ENCODE measurements around the gene DZIP1L. TPM values are rescaled to one million over a fixed set of nuclear protein-coding genes. Genes with fewer than 3 reads are reported as not detected.

DZIP1L gene
- total RNA-seq, 1 experiment from 2014 or later, result 15.3 TPM

DNA sequence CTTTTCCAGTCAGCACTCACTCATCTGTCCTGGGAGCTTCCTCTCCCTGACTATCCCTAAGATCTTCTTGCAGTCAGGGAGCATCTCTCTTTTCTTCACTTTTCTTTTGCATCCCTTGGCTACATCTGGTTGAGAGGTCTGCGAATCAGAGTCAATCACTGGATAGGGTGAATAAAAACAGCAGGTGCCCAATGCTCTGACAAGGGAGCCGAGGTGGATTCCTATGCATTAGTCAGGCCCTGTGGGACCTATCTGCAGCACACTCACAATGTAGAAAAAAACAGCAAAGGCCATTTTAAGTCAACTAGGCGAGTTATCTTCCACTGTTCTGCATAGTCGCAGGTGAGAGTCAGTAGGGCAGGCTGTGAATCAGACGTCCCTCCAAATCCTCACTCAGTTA is 35.5 kb downstream of the DZIP1L start (continued):
- no peak for TF ChIP-seq AFF4 (CRISPR knock-in tag; IDR thresholded peaks at IDR 0.05; ENCODE audit: borderline replicate concordance)
- TF ChIP-seq ZNF416 (CRISPR knock-in tag; IDR thresholded peaks at IDR 0.05), result no peak
- no peak for TF ChIP-seq MAX (CRISPR knock-in tag; IDR thresholded peaks at IDR 0.05)
- no peak for TF ChIP-seq RELA (CRISPR knock-in tag; IDR thresholded peaks at IDR 0.05; ENCODE audit: borderline replicate concordance)
- no peak for TF ChIP-seq TEAD4 (CRISPR knock-in tag; IDR thresholded peaks at IDR 0.05)
- no peak for TF ChIP-seq ERG (CRISPR knock-in tag; IDR thresholded peaks at IDR 0.05)
- no peak for TF ChIP-seq OVOL2 (CRISPR knock-in tag; IDR thresholded peaks at IDR 0.05; ENCODE audit: borderline replicate concordance)
- TF ChIP-seq FOXJ3 (CRISPR knock-in tag; IDR thresholded peaks at IDR 0.05; ENCODE audit: borderline replicate concordance), result no peak
- TF ChIP-seq, protein P1, sequence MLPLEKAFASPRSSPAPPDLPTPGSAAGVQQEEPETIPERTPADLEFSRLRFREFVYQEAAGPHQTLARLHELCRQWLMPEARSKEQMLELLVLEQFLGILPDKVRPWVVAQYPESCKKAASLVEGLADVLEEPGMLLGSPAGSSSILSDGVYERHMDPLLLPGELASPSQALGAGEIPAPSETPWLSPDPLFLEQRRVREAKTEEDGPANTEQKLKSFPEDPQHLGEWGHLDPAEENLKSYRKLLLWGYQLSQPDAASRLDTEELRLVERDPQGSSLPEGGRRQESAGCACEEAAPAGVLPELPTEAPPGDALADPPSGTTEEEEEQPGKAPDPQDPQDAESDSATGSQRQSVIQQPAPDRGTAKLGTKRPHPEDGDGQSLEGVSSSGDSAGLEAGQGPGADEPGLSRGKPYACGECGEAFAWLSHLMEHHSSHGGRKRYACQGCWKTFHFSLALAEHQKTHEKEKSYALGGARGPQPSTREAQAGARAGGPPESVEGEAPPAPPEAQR (CRISPR knock-in tag; IDR thresholded peaks at IDR 0.05), result no peak

GRCh38 chr3:138078901-138079344 is 36.5 kb downstream of the DZIP1L start:
- no peak overlapping the region for H3K4me3 Mint-ChIP-seq
- H3K9me3 Mint-ChIP-seq, result peaks cover 8% of the 10 kb centered on the region
- no peaks in the 10 kb centered on the region for H3K27me3 Mint-ChIP-seq (ENCODE audit: low read depth)
- DNase-seq (ENCODE audit: low spot score), result no peak
- H3K27ac Mint-ChIP-seq, result no peak overlapping the region
- TF ChIP-seq ZNF138 (CRISPR knock-in tag; conservative IDR thresholded peaks at IDR 0.05), result no peak
- no peak for TF ChIP-seq ZNF263 (CRISPR knock-in tag; IDR thresholded peaks at IDR 0.05; ENCODE audit: low read depth)
- TF ChIP-seq, protein P1 (CRISPR knock-in tag; IDR thresholded peaks at IDR 0.05), result no peak
- no peak for TF ChIP-seq TEAD4 (CRISPR knock-in tag; IDR thresholded peaks at IDR 0.05)
- TF ChIP-seq GABPB1 (CRISPR knock-in tag; IDR thresholded peaks at IDR 0.05), result no peak
- TF ChIP-seq, protein P2, sequence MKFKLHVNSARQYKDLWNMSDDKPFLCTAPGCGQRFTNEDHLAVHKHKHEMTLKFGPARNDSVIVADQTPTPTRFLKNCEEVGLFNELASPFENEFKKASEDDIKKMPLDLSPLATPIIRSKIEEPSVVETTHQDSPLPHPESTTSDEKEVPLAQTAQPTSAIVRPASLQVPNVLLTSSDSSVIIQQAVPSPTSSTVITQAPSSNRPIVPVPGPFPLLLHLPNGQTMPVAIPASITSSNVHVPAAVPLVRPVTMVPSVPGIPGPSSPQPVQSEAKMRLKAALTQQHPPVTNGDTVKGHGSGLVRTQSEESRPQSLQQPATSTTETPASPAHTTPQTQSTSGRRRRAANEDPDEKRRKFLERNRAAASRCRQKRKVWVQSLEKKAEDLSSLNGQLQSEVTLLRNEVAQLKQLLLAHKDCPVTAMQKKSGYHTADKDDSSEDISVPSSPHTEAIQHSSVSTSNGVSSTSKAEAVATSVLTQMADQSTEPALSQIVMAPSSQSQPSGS (CRISPR knock-in tag; IDR thresholded peaks at IDR 0.05; ENCODE audit: borderline replicate concordance, low read depth), result no peak
- ChIA-PET POLR2A (no interaction called here), CTCF (interaction anchor here (2.8 kb wide), 1 partner anchor 40 kb away, joined by 13 read pairs; no protein-coding TSS in a partner anchor)
- H3K4me1 Mint-ChIP-seq, result 0 out of 2 replicates have a peak, but pooled peaks cover 5% of the 10 kb centered on the region
- peaks cover 31% of the 10 kb centered on the region for H3K36me3 Mint-ChIP-seq
- no peak for ATAC-seq

DNA sequence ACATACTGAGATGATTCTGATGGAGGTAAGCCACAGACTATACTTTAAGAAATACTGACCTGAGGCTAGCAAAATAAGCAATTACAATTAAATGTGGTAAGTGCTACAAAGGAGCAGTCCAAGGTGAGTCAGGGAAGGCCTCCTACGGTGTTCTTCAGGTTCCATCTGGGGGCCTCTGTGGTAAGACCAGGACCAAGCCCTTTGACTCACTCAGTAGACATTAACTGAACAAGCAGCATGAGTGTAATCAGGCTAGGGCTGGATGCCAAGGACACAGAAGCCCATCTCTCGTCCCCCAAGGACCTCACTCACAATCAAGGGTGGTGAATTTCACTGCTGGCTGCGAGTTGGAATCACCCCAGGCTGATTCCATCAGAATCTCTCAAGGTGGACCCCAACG is 37.3 kb downstream of the DZIP1L start:
- Mint-ChIP-seq H3K9me3 (peaks cover 8% of the 10 kb centered on the region), H3K36me3 (peaks cover 27% of the 10 kb centered on the region), H3K4me3 (no peak overlapping the region), H3K4me1 (peaks cover 9% of the 10 kb centered on the region), H3K27me3 (ENCODE audit: low read depth) (no peaks in the 10 kb centered on the region), H3K27ac (no peak overlapping the region)
- no peak for DNase-seq (ENCODE audit: low spot score)
- CTCF ChIA-PET, result no interaction called here
- POLR2A ChIA-PET, result no interaction called here
- TF ChIP-seq ELF4 (CRISPR knock-in tag; IDR thresholded peaks at IDR 0.05; ENCODE audit: low read depth), result no peak
- TF ChIP-seq CBFB (CRISPR knock-in tag; IDR thresholded peaks at IDR 0.05; ENCODE audit: low read depth), result no peak
- no peak for TF ChIP-seq SP1 (CRISPR knock-in tag; conservative IDR thresholded peaks at IDR 0.05)
- TF ChIP-seq ZNF121 (CRISPR knock-in tag; IDR thresholded peaks at IDR 0.05), result no peak
- TF ChIP-seq NR2C2 (CRISPR knock-in tag; IDR thresholded peaks at IDR 0.05), result no peak
- no peak for TF ChIP-seq ZNF416 (CRISPR knock-in tag; IDR thresholded peaks at IDR 0.05)
- no peak for TF ChIP-seq ZNF219 (CRISPR knock-in tag; IDR thresholded peaks at IDR 0.05; ENCODE audit: borderline replicate concordance)
- no peak for TF ChIP-seq E2F5 (CRISPR knock-in tag; IDR thresholded peaks at IDR 0.05)
- no peak for TF ChIP-seq NFE2L1 (CRISPR knock-in tag; IDR thresholded peaks at IDR 0.05)
- no peak for TF ChIP-seq HMGA2 (CRISPR knock-in tag; IDR thresholded peaks at IDR 0.05)
- ATAC-seq, result no peak
